GM23338 (cell line): ENCODE measurements around the gene LTBP2. TPM values are rescaled to one million over a fixed set of nuclear protein-coding genes. Genes with fewer than 3 reads are reported as not detected.

Source experiments
- ATAC-seq: fragments of 200-7000 bp; cut with Tn5 transposase; 3 replicates; pipeline ENCODE4 v1.9.1; 2020
- DNase-seq: peaks from one replicate; pipeline ENCODE4 v3.0.0-alpha.2; 2015; ENCODE audit warnings: low spot score
- H2AFZ ChIP-seq: fragments of 200-600 bp; sonication (generic); 2 replicates; pipeline ENCODE4 v1.8.0; 2016; ENCODE audit warnings: antibody characterized with exemption, mild to moderate bottlenecking, moderate library complexity
- H3F3A ChIP-seq: fragments of 200-600 bp; sonication (generic); replicated peaks from 2 replicates; pipeline ENCODE4 v1.8.0; 2017; ENCODE audit warnings: antibody characterized with exemption, mixed run types, low read depth
- H3K27ac ChIP-seq: fragments of 200-600 bp; sonication (generic); 2 replicates; pipeline ENCODE4 v1.6.1; 2016; ENCODE audit warnings: low read depth
- H3K27me3 ChIP-seq: fragments of 200-600 bp; sonication (generic); 2 replicates; pipeline ENCODE4 v1.8.0; 2016; ENCODE audit warnings: mild to moderate bottlenecking, mixed run types, moderate library complexity; ENCODE audit not compliant: insufficient read depth
- H3K36me3 ChIP-seq: fragments of 200-600 bp; sonication (generic); 2 replicates; pipeline ENCODE4 v1.8.0; 2016; ENCODE audit warnings: mild to moderate bottlenecking; ENCODE audit not compliant: insufficient read depth
- H3K4me1 ChIP-seq: fragments of 200-600 bp; sonication (generic); 2 replicates; pipeline ENCODE4 v1.8.0; 2016; ENCODE audit warnings: mild to moderate bottlenecking, moderate library complexity; ENCODE audit not compliant: insufficient read depth
- H3K4me2 ChIP-seq: fragments of 200-600 bp; sonication (generic); 2 replicates; pipeline ENCODE4 v1.7.1; 2017; ENCODE audit warnings: mixed run types
- H3K4me3 ChIP-seq: fragments of 200-600 bp; sonication (generic); 2 replicates; pipeline ENCODE4 v1.6.1; 2016; ENCODE audit warnings: mixed run types
- H3K79me2 ChIP-seq: fragments of 200-600 bp; sonication (generic); replicated peaks from 2 replicates; pipeline ENCODE4 v1.8.0; 2017; ENCODE audit warnings: mild to moderate bottlenecking; ENCODE audit not compliant: insufficient read depth
- H3K9me2 ChIP-seq: fragments of 200-600 bp; sonication (generic); 2 replicates; pipeline ENCODE4 v1.8.0; 2017; ENCODE audit not compliant: insufficient read depth
- H4K20me1 ChIP-seq: fragments of 200-600 bp; sonication (generic); replicated peaks from 2 replicates; pipeline ENCODE4 v1.8.0; 2017; ENCODE audit warnings: mild to moderate bottlenecking; ENCODE audit not compliant: insufficient read depth
- H3K27ac Mint-ChIP-seq: 2 replicates; pipeline ENCODE4 v1.8.0; 2020; ENCODE audit warnings: inconsistent platforms, mild to moderate bottlenecking, moderate library complexity, mixed read lengths
- H3K27me3 Mint-ChIP-seq: 3 replicates; pipeline ENCODE4 v1.8.0; 2022; ENCODE audit warnings: low read depth, mild to moderate bottlenecking, moderate library complexity, mixed read lengths, inconsistent platforms; ENCODE audit not compliant: insufficient read depth, poor library complexity
- H3K36me3 Mint-ChIP-seq: 3 replicates; pipeline ENCODE4 v1.8.0; 2021; ENCODE audit warnings: low read depth, mild to moderate bottlenecking, inconsistent platforms, moderate library complexity, mixed read lengths
- H3K4me1 Mint-ChIP-seq: 3 replicates; pipeline ENCODE4 v1.8.0; 2020; ENCODE audit warnings: mild to moderate bottlenecking, inconsistent platforms, mixed read lengths
- H3K4me3 Mint-ChIP-seq: 3 replicates; pipeline ENCODE4 v1.8.0; 2021; ENCODE audit warnings: moderate library complexity, mild to moderate bottlenecking, inconsistent platforms, mixed read lengths
- H3K9me3 Mint-ChIP-seq: 3 replicates; pipeline ENCODE4 v1.8.0; 2020; ENCODE audit warnings: moderate library complexity, mild to moderate bottlenecking, inconsistent platforms, mixed read lengths
- CREB1 ChIP-seq: fragments of 250-450 bp; sonication (Bioruptor Pico); IDR thresholded peaks from 2 replicates; pipeline ENCODE4 v1.5.0; 2020; ENCODE audit warnings: low read depth, mild to moderate bottlenecking, moderate library complexity
- EZH2 ChIP-seq: fragments of 200-600 bp; sonication (generic); IDR thresholded peaks from one replicate; pipeline ENCODE4 v1.8.0; 2017; ENCODE audit warnings: antibody characterized with exemption, mild to moderate bottlenecking, low read depth; ENCODE audit not compliant: unreplicated experiment
- EZH2phosphoT487 ChIP-seq: fragments of 200-600 bp; sonication (generic); IDR thresholded peaks from one replicate; pipeline ENCODE4 v1.8.1; 2018; ENCODE audit warnings: antibody characterized with exemption; ENCODE audit not compliant: unreplicated experiment
- JUNB ChIP-seq: IDR thresholded peaks from one replicate; pipeline ENCODE4 v1.6.1; 2016; ENCODE audit warnings: antibody characterized with exemption; ENCODE audit not compliant: unreplicated experiment
- NANOG ChIP-seq: IDR thresholded peaks from 2 replicates; pipeline ENCODE4 v1.6.1; 2016; ENCODE audit warnings: antibody characterized with exemption, borderline replicate concordance
- POLR2AphosphoS5 ChIP-seq: IDR thresholded peaks from 2 replicates; pipeline ENCODE4 v1.6.1; 2016; ENCODE audit warnings: antibody characterized with exemption, low read depth
- STAT1 ChIP-seq: IDR thresholded peaks from one replicate; pipeline ENCODE4 v1.6.1; 2016; ENCODE audit warnings: antibody characterized with exemption; ENCODE audit not compliant: unreplicated experiment
- ZNF114 ChIP-seq: fragments of 250-450 bp; sonication (Bioruptor Pico); IDR thresholded peaks from 2 replicates; pipeline ENCODE4 v1.5.0; 2020; ENCODE audit warnings: mild to moderate bottlenecking, moderate library complexity
- ZNF331 ChIP-seq: fragments of 250-450 bp; sonication (Bioruptor Pico); IDR thresholded peaks from 2 replicates; pipeline ENCODE4 v1.5.0; 2020; ENCODE audit warnings: low read depth, mild to moderate bottlenecking, moderate library complexity
- polyA plus RNA-seq: library from polyadenylated mRNA; unstranded; fragments of >200 nt; fragmentation: Nextera tagmentation; extraction: Ambion mirVana; gene quantifications from 2 replicates; pipeline ENCODE4 v1.2.1, GENCODE V29; 2016
- total RNA-seq: library from RNA; depleted of rRNA; stranded (reverse); fragments of >200 nt; shearing (Covaris generic); gene quantifications from 2 replicates; pipeline ENCODE4 v1.2.3, GENCODE V29; 2014
- TF ChIP-seq, protein P1 (sequence below): fragments of 250-450 bp; sonication (Bioruptor Pico); IDR thresholded peaks from 2 replicates; pipeline ENCODE4 v1.5.0; 2020; ENCODE audit warnings: mild to moderate bottlenecking, moderate library complexity
- TF ChIP-seq, protein P2 (sequence below), 2 experiments: fragments of 200-600 bp in 1 of 2; sonication (generic) in 1 of 2; conservative IDR thresholded peaks; 2 replicates each; pipeline versions ENCODE4 v1.5.1 to v1.6.1; 2016 to 2017; ENCODE audit warnings: antibody characterized with exemption in 2 of 2, low read depth in 2 of 2, mild to moderate bottlenecking in 2 of 2, moderate library complexity in 1 of 2
- TF ChIP-seq, protein P3 (sequence below): IDR thresholded peaks from 2 replicates; pipeline ENCODE4 v1.6.1; 2016; ENCODE audit warnings: antibody characterized with exemption
- TF ChIP-seq, protein P4 (sequence below): IDR thresholded peaks from one replicate; pipeline ENCODE4 v1.6.1; 2018; ENCODE audit warnings: antibody characterized with exemption; ENCODE audit not compliant: unreplicated experiment

The LTBP2 gene
- total and polyA plus RNA-seq, 2 experiments from 2014 or later = 0.27 to 0.49 TPM

DNA sequence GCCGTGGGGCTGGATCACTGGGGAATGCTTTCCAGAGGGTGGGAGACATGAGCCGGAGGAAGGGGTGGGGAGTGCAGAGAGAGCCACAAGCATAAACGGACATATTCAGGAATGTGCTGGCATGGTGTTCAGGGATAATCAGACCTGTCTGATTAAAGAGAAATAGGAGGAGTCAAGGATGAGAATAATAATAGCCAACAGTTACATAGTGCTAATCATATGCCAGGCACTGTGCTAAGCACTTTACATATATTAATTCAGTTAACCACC, 43.7 kb downstream of the LTBP2 start:
- no peaks in the 10 kb centered on the region for H3K9me3 Mint-ChIP-seq
- 0 out of 2 replicates have a peak, but pooled peaks cover 2% of the 10 kb centered on the region for H3K4me1 ChIP-seq
- H3K4me2 ChIP-seq = no peak overlapping the region
- no peaks in the 10 kb centered on the region for H4K20me1 ChIP-seq
- no peaks in the 10 kb centered on the region for H3K9me2 ChIP-seq
- peaks cover 20% of the 10 kb centered on the region for H3K4me1 Mint-ChIP-seq
- H3K79me2 ChIP-seq = no peaks in the 10 kb centered on the region
- H3F3A ChIP-seq = no peaks in the 10 kb centered on the region
- peaks cover 7% of the 10 kb centered on the region for H3K27me3 Mint-ChIP-seq
- no peaks in the 10 kb centered on the region for H3K36me3 ChIP-seq
- H3K36me3 Mint-ChIP-seq = no peaks in the 10 kb centered on the region
- H3K27me3 ChIP-seq = no peaks in the 10 kb centered on the region
- H2AFZ ChIP-seq = no peak overlapping the region
- no peak overlapping the region for H3K4me3 ChIP-seq
- DNase-seq (no peak), ATAC-seq (no peak)
- no peak overlapping the region for H3K4me3 Mint-ChIP-seq
- no peak for TF ChIP-seq JUNB
- TF ChIP-seq, protein P1, sequence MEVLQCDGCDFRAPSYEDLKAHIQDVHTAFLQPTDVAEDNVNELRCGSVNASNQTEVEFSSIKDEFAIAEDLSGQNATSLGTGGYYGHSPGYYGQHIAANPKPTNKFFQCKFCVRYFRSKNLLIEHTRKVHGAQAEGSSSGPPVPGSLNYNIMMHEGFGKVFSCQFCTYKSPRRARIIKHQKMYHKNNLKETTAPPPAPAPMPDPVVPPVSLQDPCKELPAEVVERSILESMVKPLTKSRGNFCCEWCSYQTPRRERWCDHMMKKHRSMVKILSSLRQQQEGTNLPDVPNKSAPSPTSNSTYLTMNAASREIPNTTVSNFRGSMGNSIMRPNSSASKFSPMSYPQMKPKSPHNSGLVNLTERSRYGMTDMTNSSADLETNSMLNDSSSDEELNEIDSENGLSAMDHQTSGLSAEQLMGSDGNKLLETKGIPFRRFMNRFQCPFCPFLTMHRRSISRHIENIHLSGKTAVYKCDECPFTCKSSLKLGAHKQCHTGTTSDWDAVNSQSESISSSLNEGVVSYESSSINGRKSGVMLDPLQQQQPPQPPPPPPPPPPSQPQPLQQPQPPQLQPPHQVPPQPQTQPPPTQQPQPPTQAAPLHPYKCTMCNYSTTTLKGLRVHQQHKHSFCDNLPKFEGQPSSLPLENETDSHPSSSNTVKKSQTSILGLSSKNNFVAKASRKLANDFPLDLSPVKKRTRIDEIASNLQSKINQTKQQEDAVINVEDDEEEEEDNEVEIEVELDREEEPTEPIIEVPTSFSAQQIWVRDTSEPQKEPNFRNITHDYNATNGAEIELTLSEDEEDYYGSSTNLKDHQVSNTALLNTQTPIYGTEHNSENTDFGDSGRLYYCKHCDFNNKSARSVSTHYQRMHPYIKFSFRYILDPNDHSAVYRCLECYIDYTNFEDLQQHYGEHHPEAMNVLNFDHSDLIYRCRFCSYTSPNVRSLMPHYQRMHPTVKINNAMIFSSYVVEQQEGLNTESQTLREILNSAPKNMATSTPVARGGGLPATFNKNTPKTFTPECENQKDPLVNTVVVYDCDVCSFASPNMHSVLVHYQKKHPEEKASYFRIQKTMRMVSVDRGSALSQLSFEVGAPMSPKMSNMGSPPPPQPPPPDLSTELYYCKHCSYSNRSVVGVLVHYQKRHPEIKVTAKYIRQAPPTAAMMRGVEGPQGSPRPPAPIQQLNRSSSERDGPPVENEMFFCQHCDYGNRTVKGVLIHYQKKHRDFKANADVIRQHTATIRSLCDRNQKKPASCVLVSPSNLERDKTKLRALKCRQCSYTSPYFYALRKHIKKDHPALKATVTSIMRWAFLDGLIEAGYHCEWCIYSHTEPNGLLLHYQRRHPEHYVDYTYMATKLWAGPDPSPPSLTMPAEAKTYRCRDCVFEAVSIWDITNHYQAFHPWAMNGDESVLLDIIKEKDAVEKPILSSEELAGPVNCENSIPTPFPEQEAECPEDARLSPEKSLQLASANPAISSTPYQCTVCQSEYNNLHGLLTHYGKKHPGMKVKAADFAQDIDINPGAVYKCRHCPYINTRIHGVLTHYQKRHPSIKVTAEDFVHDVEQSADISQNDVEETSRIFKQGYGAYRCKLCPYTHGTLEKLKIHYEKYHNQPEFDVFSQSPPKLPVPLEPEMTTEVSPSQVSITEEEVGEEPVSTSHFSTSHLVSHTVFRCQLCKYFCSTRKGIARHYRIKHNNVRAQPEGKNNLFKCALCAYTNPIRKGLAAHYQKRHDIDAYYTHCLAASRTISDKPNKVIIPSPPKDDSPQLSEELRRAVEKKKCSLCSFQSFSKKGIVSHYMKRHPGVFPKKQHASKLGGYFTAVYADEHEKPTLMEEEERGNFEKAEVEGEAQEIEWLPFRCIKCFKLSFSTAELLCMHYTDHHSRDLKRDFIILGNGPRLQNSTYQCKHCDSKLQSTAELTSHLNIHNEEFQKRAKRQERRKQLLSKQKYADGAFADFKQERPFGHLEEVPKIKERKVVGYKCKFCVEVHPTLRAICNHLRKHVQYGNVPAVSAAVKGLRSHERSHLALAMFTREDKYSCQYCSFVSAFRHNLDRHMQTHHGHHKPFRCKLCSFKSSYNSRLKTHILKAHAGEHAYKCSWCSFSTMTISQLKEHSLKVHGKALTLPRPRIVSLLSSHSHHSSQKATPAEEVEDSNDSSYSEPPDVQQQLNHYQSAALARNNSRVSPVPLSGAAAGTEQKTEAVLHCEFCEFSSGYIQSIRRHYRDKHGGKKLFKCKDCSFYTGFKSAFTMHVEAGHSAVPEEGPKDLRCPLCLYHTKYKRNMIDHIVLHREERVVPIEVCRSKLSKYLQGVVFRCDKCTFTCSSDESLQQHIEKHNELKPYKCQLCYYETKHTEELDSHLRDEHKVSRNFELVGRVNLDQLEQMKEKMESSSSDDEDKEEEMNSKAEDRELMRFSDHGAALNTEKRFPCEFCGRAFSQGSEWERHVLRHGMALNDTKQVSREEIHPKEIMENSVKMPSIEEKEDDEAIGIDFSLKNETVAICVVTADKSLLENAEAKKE (CRISPR knock-in tag) = no peak
- no peak for TF ChIP-seq STAT1
- TF ChIP-seq, protein P2, sequence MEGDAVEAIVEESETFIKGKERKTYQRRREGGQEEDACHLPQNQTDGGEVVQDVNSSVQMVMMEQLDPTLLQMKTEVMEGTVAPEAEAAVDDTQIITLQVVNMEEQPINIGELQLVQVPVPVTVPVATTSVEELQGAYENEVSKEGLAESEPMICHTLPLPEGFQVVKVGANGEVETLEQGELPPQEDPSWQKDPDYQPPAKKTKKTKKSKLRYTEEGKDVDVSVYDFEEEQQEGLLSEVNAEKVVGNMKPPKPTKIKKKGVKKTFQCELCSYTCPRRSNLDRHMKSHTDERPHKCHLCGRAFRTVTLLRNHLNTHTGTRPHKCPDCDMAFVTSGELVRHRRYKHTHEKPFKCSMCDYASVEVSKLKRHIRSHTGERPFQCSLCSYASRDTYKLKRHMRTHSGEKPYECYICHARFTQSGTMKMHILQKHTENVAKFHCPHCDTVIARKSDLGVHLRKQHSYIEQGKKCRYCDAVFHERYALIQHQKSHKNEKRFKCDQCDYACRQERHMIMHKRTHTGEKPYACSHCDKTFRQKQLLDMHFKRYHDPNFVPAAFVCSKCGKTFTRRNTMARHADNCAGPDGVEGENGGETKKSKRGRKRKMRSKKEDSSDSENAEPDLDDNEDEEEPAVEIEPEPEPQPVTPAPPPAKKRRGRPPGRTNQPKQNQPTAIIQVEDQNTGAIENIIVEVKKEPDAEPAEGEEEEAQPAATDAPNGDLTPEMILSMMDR (conservative IDR thresholded peaks at IDR 0.05; ENCODE audit: low read depth in 2 of 2) = no peak
- no peak for TF ChIP-seq ZNF114
- TF ChIP-seq, protein P3, sequence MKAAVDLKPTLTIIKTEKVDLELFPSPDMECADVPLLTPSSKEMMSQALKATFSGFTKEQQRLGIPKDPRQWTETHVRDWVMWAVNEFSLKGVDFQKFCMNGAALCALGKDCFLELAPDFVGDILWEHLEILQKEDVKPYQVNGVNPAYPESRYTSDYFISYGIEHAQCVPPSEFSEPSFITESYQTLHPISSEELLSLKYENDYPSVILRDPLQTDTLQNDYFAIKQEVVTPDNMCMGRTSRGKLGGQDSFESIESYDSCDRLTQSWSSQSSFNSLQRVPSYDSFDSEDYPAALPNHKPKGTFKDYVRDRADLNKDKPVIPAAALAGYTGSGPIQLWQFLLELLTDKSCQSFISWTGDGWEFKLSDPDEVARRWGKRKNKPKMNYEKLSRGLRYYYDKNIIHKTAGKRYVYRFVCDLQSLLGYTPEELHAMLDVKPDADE = no peak
- no peak for TF ChIP-seq EZH2
- no peak for TF ChIP-seq CREB1 (CRISPR knock-in tag)
- TF ChIP-seq POLR2AphosphoS5 = no peak
- TF ChIP-seq NANOG = no peak
- TF ChIP-seq, protein P4, sequence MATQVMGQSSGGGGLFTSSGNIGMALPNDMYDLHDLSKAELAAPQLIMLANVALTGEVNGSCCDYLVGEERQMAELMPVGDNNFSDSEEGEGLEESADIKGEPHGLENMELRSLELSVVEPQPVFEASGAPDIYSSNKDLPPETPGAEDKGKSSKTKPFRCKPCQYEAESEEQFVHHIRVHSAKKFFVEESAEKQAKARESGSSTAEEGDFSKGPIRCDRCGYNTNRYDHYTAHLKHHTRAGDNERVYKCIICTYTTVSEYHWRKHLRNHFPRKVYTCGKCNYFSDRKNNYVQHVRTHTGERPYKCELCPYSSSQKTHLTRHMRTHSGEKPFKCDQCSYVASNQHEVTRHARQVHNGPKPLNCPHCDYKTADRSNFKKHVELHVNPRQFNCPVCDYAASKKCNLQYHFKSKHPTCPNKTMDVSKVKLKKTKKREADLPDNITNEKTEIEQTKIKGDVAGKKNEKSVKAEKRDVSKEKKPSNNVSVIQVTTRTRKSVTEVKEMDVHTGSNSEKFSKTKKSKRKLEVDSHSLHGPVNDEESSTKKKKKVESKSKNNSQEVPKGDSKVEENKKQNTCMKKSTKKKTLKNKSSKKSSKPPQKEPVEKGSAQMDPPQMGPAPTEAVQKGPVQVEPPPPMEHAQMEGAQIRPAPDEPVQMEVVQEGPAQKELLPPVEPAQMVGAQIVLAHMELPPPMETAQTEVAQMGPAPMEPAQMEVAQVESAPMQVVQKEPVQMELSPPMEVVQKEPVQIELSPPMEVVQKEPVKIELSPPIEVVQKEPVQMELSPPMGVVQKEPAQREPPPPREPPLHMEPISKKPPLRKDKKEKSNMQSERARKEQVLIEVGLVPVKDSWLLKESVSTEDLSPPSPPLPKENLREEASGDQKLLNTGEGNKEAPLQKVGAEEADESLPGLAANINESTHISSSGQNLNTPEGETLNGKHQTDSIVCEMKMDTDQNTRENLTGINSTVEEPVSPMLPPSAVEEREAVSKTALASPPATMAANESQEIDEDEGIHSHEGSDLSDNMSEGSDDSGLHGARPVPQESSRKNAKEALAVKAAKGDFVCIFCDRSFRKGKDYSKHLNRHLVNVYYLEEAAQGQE = no peak
- no peak for TF ChIP-seq EZH2phosphoT487
- TF ChIP-seq ZNF331 (CRISPR knock-in tag) = no peak
- no peak overlapping the region for H3K27ac ChIP-seq
- H3K27ac Mint-ChIP-seq = no peak overlapping the region; the same call in 1 of the 2 replicates
